PC-3 (cell line): ENCODE results near the gene WIPF3. TPM values are rescaled to one million over a fixed set of nuclear protein-coding genes. Genes with fewer than 3 reads are reported as not detected.

Experiments
- ATAC-seq: fragments of 200-7000 bp; cut with Tn5 transposase; 2 replicates; pipeline ENCODE4 v1.9.1; 2020; ENCODE audit warnings: mild to moderate bottlenecking, moderate library complexity
- BruUV-seq: library from RNA; stranded (reverse); fragments of 400-500 nt; replicated peaks from 2 replicates; lab custom pipeline; 2021; lab: Mats Ljungman, UMichigan
- CTCF ChIA-PET: fragments of 300-600 bp; sonication (Branson Sonifier 250); formaldehyde crosslinking; loops from one replicate; lab custom pipeline; 2022; ENCODE audit warnings: antibody characterized with exemption; lab: Charles Lee
- POLR2A ChIA-PET: fragments of 300-600 bp; sonication (Branson Sonifier 250); formaldehyde crosslinking; loops from one replicate; lab custom pipeline; 2022; ENCODE audit warnings: antibody characterized with exemption; ENCODE audit not compliant: unreplicated experiment; lab: Charles Lee
- DNase-seq: peaks from one replicate; pipeline ENCODE4 v3.0.0-alpha.2; 2015
- H2AFZ ChIP-seq: fragments of 300-600 bp; sonication (generic); 2 replicates; pipeline ENCODE4 v1.6.0; 2016; ENCODE audit warnings: antibody characterized with exemption, low read length
- H3F3A ChIP-seq: fragments of 300-600 bp; sonication (generic); one replicate; pipeline ENCODE4 v1.6.0; 2017; ENCODE audit warnings: antibody characterized with exemption, low read length, control low read depth, mild to moderate bottlenecking; ENCODE audit not compliant: unreplicated experiment
- H3K27ac ChIP-seq: fragments of 300-600 bp; sonication (generic); 2 replicates; pipeline ENCODE4 v1.5.1; 2016; ENCODE audit warnings: mild to moderate bottlenecking, low read length
- H3K27me3 ChIP-seq: fragments of 300-600 bp; sonication (generic); 2 replicates; pipeline ENCODE4 v1.6.1; 2016; ENCODE audit warnings: low read length, mixed read lengths
- H3K36me3 ChIP-seq: fragments of 300-600 bp; sonication (generic); 2 replicates; pipeline ENCODE4 v1.6.1; 2016; ENCODE audit warnings: low read depth, mixed run types, low read length, mixed read lengths
- H3K4me1 ChIP-seq: fragments of 300-600 bp; sonication (generic); 2 replicates; pipeline ENCODE4 v1.5.1; 2016; ENCODE audit warnings: low read length; ENCODE audit not compliant: insufficient read depth
- H3K4me2 ChIP-seq: fragments of 300-600 bp; sonication (generic); 2 replicates; pipeline ENCODE4 v1.6.0; 2016; ENCODE audit warnings: low read length
- H3K4me3 ChIP-seq: fragments of 300-600 bp; sonication (generic); 2 replicates; pipeline ENCODE4 v1.5.1; 2016; ENCODE audit warnings: mild to moderate bottlenecking, low read length, mixed read lengths
- H3K79me2 ChIP-seq: fragments of 300-600 bp; sonication (generic); 2 replicates; pipeline ENCODE4 v1.6.1; 2017; ENCODE audit warnings: low read length, mixed read lengths
- H3K9ac ChIP-seq: fragments of 300-600 bp; sonication (generic); 2 replicates; pipeline ENCODE4 v1.6.0; 2016; ENCODE audit warnings: mild to moderate bottlenecking, low read length
- H3K9me2 ChIP-seq: fragments of 300-600 bp; sonication (generic); replicated peaks from 2 replicates; pipeline ENCODE4 v1.6.1; 2016; ENCODE audit warnings: mixed run types, low read length, mixed read lengths
- H3K9me3 ChIP-seq: fragments of 300-600 bp; sonication (generic); 2 replicates; pipeline ENCODE4 v1.6.1; 2016; ENCODE audit warnings: low read length, mixed read lengths
- H4K20me1 ChIP-seq: fragments of 300-600 bp; sonication (generic); 2 replicates; pipeline ENCODE4 v1.6.1; 2016; ENCODE audit warnings: low read length, mixed read lengths
- EZH2 ChIP-seq: fragments of 300-600 bp; sonication (generic); IDR thresholded peaks from one replicate; pipeline ENCODE4 v1.6.1; 2017; ENCODE audit warnings: antibody characterized with exemption, mild to moderate bottlenecking, low read length; ENCODE audit not compliant: unreplicated experiment
- EZH2phosphoT487 ChIP-seq: fragments of 300-600 bp; sonication (generic); IDR thresholded peaks from 2 replicates; pipeline ENCODE4 v1.6.1; 2018; ENCODE audit warnings: mild to moderate bottlenecking, antibody characterized with exemption, low read length, borderline replicate concordance
- intact Hi-C: fragments of 100-400 bp; cut with micrococcal nuclease; formaldehyde crosslinking; loops from 2 replicates; pipeline ENCODE4 v1.9.0; 2023
- total RNA-seq: library from RNA; depleted of rRNA; stranded (reverse); fragments of >200 nt; gene quantifications from 2 replicates; pipeline ENCODE4 v1.2.3, GENCODE V29; 2014
- TF ChIP-seq, protein P1 (sequence below): fragments of 300-600 bp; sonication (generic); conservative IDR thresholded peaks from 2 replicates; pipeline ENCODE4 v1.5.1; 2017; ENCODE audit warnings: antibody characterized with exemption, low read depth, mild to moderate bottlenecking, low read length

Gene WIPF3
- total RNA-seq, 1 experiment from 2014 or later, result 3.4 TPM

- CTCF ChIA-PET, result no interaction called here
- POLR2A ChIA-PET, result no interaction called here
- Histone ChIP-seq H3K27ac (no peak overlapping the region), H3K9ac (no peak overlapping the region), H3K4me3 (no peak overlapping the region), H3K4me2 (no peak overlapping the region), H3F3A (no peaks in the 10 kb centered on the region), H3K4me1 (peaks cover 5% of the 10 kb centered on the region; the same call in 1 of the 2 replicates), H2AFZ (no peak overlapping the region), H3K9me2 (no peaks in the 10 kb centered on the region), H3K9me3 (no peaks in the 10 kb centered on the region), H3K79me2 (no peaks in the 10 kb centered on the region), H4K20me1 (no peaks in the 10 kb centered on the region), H3K27me3 (no peaks in the 10 kb centered on the region), H3K36me3 (no peaks in the 10 kb centered on the region)
- intact Hi-C loops, result no loop called here
- ATAC-seq, result no peak
- DNase-seq, result no peak
- no TSS peak for BruUV-seq
- no peak for TF ChIP-seq EZH2
Observed at GRCh38 chr7:29861884-29862283, 55.6 kb downstream of the WIPF3 start.

DNA sequence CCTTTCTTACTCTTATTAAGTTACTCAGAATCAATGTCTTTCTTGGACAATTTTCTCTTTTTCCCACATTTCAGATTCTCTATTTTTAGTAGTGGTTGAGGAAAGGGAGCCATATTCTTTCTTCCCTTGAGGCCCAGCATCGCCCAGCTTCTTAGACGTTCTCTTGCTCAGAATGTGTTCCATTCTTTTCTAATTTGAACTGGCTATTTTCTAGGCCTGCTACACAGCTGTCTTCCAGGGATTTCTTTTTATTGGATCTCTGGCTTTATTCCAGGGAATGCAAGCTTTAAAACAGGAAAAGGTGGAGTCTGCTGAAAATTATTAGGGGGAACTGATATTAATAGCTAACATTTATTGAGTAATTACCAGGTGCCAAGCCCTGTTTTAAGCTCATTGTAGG, 58.3 kb downstream of the WIPF3 start:
- BruUV-seq, result no TSS peak
- no peak overlapping the region for H3K9ac ChIP-seq
- ATAC-seq (no peak), DNase-seq (no peak)
- no peaks in the 10 kb centered on the region for H3K9me3 ChIP-seq
- no peaks in the 10 kb centered on the region for H3K36me3 ChIP-seq
- no peaks in the 10 kb centered on the region for H3K9me2 ChIP-seq
- TF ChIP-seq EZH2 (no peak), EZH2phosphoT487 (no peak)
- TF ChIP-seq, protein P1, sequence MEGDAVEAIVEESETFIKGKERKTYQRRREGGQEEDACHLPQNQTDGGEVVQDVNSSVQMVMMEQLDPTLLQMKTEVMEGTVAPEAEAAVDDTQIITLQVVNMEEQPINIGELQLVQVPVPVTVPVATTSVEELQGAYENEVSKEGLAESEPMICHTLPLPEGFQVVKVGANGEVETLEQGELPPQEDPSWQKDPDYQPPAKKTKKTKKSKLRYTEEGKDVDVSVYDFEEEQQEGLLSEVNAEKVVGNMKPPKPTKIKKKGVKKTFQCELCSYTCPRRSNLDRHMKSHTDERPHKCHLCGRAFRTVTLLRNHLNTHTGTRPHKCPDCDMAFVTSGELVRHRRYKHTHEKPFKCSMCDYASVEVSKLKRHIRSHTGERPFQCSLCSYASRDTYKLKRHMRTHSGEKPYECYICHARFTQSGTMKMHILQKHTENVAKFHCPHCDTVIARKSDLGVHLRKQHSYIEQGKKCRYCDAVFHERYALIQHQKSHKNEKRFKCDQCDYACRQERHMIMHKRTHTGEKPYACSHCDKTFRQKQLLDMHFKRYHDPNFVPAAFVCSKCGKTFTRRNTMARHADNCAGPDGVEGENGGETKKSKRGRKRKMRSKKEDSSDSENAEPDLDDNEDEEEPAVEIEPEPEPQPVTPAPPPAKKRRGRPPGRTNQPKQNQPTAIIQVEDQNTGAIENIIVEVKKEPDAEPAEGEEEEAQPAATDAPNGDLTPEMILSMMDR, result no peak
- H2AFZ ChIP-seq, result no peak overlapping the region
- no peak overlapping the region for H3K27ac ChIP-seq
- H3F3A ChIP-seq, result no peaks in the 10 kb centered on the region
- ChIA-PET POLR2A (no interaction called here), CTCF (no interaction called here)
- no peaks in the 10 kb centered on the region for H3K79me2 ChIP-seq
- H3K4me3 ChIP-seq, result no peak overlapping the region
- no peaks in the 10 kb centered on the region for H3K27me3 ChIP-seq
- no peaks in the 10 kb centered on the region for H4K20me1 ChIP-seq
- intact Hi-C loops, result no loop called here
- no peak overlapping the region for H3K4me2 ChIP-seq
- peaks cover 5% of the 10 kb centered on the region; the same call in 1 of the 2 replicates for H3K4me1 ChIP-seq

- ATAC-seq (peak; percentile 89), DNase-seq (peak; percentile 81)
- Histone ChIP-seq H3K27ac (no peak overlapping the region), H3K9ac (no peak overlapping the region), H3K4me3 (no peak overlapping the region), H3K9me3 (no peaks in the 10 kb centered on the region), H3K27me3 (no peaks in the 10 kb centered on the region), H3K4me1 (peaks cover 5% of the 10 kb centered on the region; the same call in 1 of the 2 replicates), H3K36me3 (no peaks in the 10 kb centered on the region), H3K79me2 (no peaks in the 10 kb centered on the region), H3K4me2 (no peak overlapping the region), H3F3A (no peaks in the 10 kb centered on the region), H3K9me2 (no peaks in the 10 kb centered on the region), H2AFZ (no peak overlapping the region), H4K20me1 (no peaks in the 10 kb centered on the region)
- TF ChIP-seq EZH2phosphoT487, result no peak
- TF ChIP-seq, protein P1, result no peak
- no peak for TF ChIP-seq EZH2
- no TSS peak for BruUV-seq
- CTCF ChIA-PET, result no interaction called here
- POLR2A ChIA-PET, result no interaction called here
- intact Hi-C loops, result no loop called here
Observed at GRCh38 chr7:29865526-29865925, 59.2 kb downstream of the WIPF3 start.
